Skin of body (tissue), 2 donors: ENCODE results near the gene MUS81. TPM values are rescaled to one million over a fixed set of nuclear protein-coding genes. Genes with fewer than 3 reads are reported as not detected.

Experiments used
- DNase-seq: peaks from one replicate; lab custom pipeline; 2025; lab: John Stamatoyannopoulos, UW
- total RNA-seq: library from RNA; depleted of rRNA; stranded (reverse); fragments of >200 nt; gene quantifications from one replicate; pipeline ENCODE4 v1.2.3, GENCODE V29; 2014

MUS81 gene
- total RNA-seq, 1 donor from 2014 or later = 24.0 TPM

- DNase-seq = peak; percentile 95
Observed at GRCh38 chr11:65859095-65859811, 980 bp upstream of the MUS81 start.

- DNase-seq = no peak
Observed at GRCh38 chr11:65859812-65860277, 388 bp upstream of the MUS81 start.

GRCh38 chr11:65861165-65861505 is 902 bp downstream of the MUS81 start:
- DNase-seq = no peak

GRCh38 chr11:65861533-65862183 is 1.4 kb downstream of the MUS81 start:
- DNase-seq = no peak

- no peak for DNase-seq
Observed at GRCh38 chr11:65862191-65862735, 2.0 kb downstream of the MUS81 start.

- DNase-seq = no peak
Observed at GRCh38 chr11:65862941-65863888, 3.0 kb downstream of the MUS81 start.

- no peak for DNase-seq
Observed at GRCh38 chr11:65863889-65864705, 3.9 kb downstream of the MUS81 start.

- no peak for DNase-seq
Observed at GRCh38 chr11:65864706-65865471, 4.7 kb downstream of the MUS81 start.

- DNase-seq = no peak
Observed at GRCh38 chr11:65865550-65866172, 5.4 kb downstream of the MUS81 start.

GRCh38 chr11:65866509-65867283 is 6.5 kb downstream of the MUS81 start:
- no peak for DNase-seq

- no peak for DNase-seq
Observed at GRCh38 chr11:65867284-65868071, 7.2 kb downstream of the MUS81 start.

- no peak for DNase-seq
Observed at GRCh38 chr11:65868076-65868667, 7.9 kb downstream of the MUS81 start.

- DNase-seq = no peak
Observed at GRCh38 chr11:65868907-65869306, 8.7 kb downstream of the MUS81 start.

GRCh38 chr11:65869643-65870306 is 9.5 kb downstream of the MUS81 start:
- DNase-seq = no peak

GRCh38 chr11:65870307-65870658 is 10.1 kb downstream of the MUS81 start:
- no peak for DNase-seq

GRCh38 chr11:65870706-65871681 is 10.8 kb downstream of the MUS81 start:
- no peak for DNase-seq
